C1 segment of cervical spinal cord (tissue), 14 donors: ENCODE measurements around the gene ARHGAP6.

ENCODE experiments used
- DNase-seq, 14 donors: peaks; one replicate each; lab custom pipeline; 2025; lab: John Stamatoyannopoulos, UW

Gene ARHGAP6

DNA sequence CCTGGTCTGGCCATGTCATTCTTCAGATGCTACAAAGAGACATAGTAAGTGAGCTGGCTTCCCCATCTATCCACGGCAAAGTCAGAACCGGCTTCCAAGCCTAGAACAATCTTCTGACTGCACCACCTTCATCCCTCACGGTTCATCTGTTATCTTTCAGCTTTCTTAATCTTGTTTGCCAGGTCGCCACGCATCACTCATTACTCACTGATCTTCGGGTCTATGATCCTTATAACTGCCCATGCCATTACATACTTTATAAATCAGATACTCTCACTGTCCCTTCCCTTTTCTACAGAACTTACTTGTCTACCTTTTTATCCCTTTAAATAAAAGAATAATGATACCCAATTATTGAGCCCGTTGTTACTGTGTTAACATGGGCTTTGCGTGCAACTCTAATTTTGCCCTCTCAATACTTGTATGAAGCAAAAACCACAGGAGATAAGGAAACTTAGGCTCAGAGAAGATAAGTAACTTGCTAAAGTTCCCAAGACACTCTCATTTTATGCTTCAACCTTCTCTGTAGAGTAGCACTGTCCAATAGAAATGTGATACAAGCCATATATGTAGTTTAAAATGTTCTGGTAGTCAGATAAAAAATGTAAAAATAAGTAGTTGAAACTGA is 200.8 kb downstream of the ARHGAP6 start:
- no peak for DNase-seq

DNA sequence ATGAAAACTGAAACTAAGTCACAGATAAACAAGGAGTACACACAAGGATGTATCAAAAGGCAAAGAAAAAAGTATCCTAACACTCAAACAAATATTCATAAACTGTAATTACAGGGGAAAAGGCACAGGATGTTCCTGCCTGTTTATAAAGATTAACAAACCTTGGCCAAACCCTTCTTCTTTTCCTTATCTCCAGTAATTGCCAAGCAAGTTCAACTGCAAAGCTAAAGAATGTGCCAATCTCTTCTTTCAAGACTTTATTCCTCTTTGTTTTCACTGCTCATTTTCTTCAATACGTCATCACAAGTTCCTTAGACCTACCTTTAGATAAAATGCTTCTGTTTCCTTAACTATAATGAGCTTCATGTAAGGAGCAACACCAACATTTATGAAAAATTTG is 201.3 kb downstream of the ARHGAP6 start:
- DNase-seq: no peak

GRCh38 chrX:11462648-11463047 is 203.1 kb downstream of the ARHGAP6 start:
- no peak for DNase-seq

- DNase-seq: no peak
Observed at GRCh38 chrX:11462136-11462535, 203.6 kb downstream of the ARHGAP6 start.

GRCh38 chrX:11461201-11462001 is 204.3 kb downstream of the ARHGAP6 start:
- no peak for DNase-seq

GRCh38 chrX:11460347-11460746 is 205.4 kb downstream of the ARHGAP6 start:
- DNase-seq: no peak

DNA sequence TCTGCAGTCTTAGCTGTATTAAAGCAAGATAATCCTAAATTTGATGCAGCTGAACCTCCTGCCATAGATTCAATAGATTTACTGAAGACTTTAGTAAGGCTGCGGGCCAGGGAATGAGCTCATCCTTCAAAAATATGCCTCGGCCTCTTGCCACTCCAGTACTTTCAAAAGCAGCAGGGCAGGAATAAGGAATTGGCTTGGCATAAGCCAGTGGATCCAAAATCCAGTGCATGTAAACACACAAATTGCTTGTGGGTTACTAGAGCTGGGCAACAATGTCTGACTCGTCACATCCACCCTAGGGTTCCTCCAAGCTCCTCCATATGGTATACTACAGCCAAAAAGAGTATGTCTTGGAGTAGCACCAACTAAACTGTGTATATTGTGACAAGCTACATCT is 207.6 kb downstream of the ARHGAP6 start:
- no peak for DNase-seq

DNA sequence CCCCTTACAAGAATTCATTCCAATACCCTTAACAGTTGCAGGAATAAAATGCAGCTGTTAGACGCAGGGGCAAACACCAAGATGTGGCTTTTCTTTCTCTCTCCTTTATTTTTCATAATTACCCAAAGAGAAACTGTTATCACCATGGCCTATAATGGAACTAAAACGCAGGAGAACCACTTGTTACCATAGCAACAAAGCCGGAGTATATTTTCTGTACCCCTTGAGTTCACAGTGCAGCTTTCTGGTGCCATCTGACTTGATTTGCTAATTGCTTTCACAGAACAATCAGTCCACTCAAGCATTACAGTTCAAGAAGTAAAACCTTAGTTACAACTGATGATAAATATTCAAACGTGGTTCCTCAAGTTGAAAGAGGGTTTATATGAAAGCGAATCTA is 214.6 kb downstream of the ARHGAP6 start:
- no peak for DNase-seq

GRCh38 chrX:11450354-11450753 is 215.4 kb downstream of the ARHGAP6 start:
- no peak for DNase-seq

DNA sequence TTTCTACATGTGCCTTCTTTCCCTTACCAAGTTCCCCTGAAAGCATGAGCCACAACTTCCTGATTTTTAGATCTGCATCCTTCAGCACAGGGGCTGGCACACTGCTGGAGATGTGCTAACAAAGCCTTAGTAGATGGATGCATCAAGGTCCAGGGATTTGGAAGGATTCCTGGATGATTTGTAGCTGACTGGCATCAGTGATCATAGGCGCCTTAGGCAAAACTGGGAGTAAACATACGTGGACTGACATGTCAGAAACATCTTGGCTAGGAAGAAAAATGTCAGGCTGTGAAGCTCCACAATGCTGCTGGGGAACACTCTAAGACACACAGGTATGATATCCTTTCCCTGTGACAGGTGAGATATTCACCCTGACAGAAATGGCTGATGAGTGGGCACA is 216.1 kb downstream of the ARHGAP6 start:
- DNase-seq: no peak

GRCh38 chrX:11447418-11447817 is 218.3 kb downstream of the ARHGAP6 start:
- DNase-seq: no peak

- DNase-seq: no peak
Observed at GRCh38 chrX:11446949-11447348, 218.8 kb downstream of the ARHGAP6 start.

DNA sequence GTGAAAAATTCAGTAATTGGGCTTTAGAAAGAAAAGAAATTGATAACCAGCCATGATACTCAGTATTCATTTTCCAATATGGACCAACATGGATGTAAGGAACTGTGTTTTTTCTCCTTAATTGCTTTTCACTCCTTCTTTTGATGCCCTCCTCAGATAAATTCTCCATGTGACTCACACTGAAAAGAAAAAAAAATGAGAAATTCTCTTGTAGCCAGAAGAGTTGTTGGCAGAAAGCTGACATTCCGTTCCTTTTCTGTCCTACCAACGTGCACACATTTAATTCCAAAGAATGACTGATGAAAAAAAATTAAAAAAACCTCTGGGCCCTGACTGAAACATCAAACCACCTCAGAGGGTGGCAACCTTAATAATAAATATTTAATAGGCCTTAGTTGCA is 219.4 kb downstream of the ARHGAP6 start:
- DNase-seq: no peak

DNA sequence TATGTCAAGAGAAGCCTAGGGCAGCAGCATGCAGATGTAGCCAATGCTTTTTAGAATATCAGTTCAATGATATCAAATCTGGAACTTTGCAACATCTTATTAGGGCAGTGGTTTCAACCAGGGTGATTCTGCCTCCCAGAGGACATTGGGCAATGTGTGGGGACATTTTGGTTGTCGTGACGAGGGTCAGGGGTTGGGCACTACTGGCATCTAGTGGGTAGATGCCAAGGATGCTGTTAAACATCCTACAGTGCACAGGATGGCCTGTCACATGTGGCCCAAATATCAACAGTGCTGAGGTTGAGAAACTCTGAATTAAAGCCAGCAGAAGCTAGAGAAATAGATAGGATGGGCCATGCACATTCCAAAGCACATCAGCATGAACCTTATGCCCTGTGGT is 220.2 kb downstream of the ARHGAP6 start:
- no peak for DNase-seq

DNA sequence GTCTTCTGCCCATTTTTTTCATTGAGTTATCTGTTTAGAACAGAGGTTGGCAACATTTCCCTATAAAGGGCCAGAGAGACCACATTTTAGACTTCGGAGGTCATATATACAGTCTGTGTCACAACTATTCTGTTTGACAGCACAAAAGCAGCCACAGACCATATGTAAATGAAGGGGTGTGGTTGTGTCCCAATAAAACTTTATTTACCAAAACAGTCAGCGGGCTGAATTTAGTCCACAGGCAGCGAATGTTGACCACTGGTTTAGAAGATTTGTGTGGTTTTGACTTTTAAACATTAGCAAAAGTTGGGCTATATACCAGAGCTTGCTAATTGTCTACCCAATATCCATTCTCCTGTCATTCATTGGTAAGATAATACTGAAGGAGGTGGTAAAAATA is 221.7 kb downstream of the ARHGAP6 start:
- no peak for DNase-seq

DNA sequence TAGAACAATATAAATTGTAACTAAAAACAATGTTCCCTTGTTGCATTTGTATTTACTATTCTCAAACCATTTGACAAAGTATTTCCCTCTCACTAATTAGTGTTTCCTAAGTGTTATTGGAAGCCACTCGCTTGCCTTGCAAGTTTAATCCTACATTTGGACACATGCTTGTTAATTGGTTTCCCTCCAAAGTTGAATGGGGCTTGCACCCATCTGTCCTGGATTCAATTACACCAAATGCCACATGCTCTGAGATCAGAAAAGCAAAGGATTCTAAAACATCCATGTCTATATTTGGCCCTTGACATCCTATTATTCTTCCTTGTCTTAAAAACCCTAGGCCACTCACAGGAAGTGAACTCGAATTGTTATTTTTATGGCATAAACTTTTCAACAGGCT is 225.9 kb downstream of the ARHGAP6 start:
- no peak for DNase-seq

DNA sequence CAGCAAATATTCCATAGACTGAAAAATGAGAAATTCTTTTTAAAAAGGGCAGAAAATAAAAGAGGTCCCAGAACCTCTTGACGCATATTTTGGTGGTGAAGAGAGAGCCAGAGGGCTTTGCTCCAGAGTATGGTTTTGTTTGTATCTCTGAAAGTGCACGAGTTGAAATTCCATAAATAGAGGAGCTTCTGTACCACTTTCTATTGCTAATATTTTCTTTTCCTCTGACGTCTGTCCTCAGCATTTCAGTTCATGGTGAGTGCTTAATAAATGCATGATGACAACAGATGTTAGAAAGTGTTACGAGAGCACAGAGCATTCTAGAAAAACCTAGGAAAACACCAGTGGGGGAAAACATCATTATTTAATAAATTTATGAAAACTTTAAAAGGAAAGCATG is 227.0 kb downstream of the ARHGAP6 start:
- DNase-seq: no peak

- no peak for DNase-seq
Observed at GRCh38 chrX:11438380-11438723, 227.4 kb downstream of the ARHGAP6 start.

DNA sequence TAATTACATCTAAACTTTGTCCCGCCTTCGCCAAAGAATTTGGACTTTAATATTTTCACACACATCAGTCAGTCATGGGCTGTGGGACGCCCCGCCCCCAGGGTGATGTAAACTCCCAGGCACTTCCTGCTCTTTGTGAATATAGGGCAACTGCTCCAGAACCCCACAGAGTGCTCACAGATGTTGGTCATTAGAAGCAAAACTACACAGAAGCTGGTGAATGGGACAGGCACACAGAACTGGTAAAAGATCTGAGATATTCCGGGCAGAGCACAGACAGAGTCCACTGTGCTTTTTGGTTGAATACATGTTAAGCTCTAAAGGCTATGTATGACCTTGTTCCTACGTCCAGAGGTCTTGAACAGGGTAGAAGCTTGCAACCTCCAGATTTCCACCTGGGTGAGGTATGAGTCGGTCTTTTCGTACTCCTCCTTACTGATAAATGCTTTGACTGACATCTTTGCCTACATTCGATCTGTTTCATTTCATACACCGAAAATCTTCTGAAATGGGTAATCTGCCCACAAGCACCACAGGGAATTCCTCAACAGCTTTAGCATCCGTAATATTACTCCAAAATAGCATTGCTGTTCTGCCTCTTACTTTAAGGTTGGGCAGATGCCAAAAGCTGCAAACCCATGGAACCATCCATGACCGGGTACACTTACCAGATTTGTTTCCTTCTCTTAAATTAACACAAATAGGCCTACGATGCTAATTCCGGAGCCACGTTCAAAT is 227.9 kb downstream of the ARHGAP6 start:
- DNase-seq: no peak

DNA sequence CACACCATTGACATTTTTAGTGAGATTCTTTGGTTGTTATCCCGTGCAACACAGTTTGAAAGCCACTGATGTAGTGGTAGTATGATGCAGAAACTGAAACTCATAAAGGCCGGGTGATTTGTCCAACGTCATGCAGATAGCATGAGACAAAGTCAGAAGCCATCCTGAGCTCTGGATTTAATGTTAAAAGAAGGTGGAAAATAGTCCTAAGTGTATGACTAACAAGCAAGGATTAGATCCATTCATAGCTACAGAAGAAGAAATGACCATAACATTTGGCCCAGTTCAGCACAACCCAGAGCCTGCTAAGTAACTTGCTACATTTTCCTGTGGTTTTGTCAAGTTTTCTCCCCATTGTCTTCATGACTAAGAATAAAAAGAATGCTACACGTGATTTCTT is 230.2 kb downstream of the ARHGAP6 start:
- DNase-seq: no peak

DNA sequence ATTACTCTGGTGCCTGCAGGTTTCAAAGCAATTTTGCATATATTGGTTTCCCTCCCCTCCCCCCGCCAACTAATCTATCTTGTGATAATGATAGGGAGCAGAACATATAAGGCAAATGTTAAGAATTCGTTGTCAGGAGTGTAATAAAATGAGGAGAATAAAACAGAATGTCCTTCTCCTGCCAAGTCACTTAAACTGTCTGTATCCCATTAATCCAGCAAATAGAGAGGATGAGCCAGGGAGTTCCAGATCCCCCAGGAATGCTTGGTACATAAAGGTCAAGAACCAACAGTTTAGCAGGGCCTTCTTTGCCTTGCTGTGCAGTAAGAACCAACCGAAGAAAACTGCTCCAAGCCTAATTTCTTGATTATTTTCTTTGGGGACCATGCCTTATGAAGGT is 231.1 kb downstream of the ARHGAP6 start:
- no peak for DNase-seq

- DNase-seq: no peak
Observed at GRCh38 chrX:11431786-11432185, 233.9 kb downstream of the ARHGAP6 start.

- DNase-seq: no peak
Observed at GRCh38 chrX:11430271-11430670, 235.4 kb downstream of the ARHGAP6 start.
